Panc1 (cell line): ENCODE data around the gene PCDHA10. TPM values are rescaled to one million over a fixed set of nuclear protein-coding genes. Genes with fewer than 3 reads are reported as not detected.

Experiments used
- ATAC-seq: fragments of 200-7000 bp; cut with Tn5 transposase; 2 replicates; pipeline ENCODE4 v1.9.1; 2020; ENCODE audit warnings: mild to moderate bottlenecking, moderate library complexity
- BruUV-seq: library from RNA; stranded (reverse); fragments of 400-500 nt; replicated peaks from 2 replicates; lab custom pipeline; 2021; lab: Mats Ljungman, UMichigan
- CTCF ChIA-PET: fragments of 300-600 bp; sonication (Branson Sonifier 250); formaldehyde crosslinking; loops from one replicate; lab custom pipeline; 2022; ENCODE audit warnings: antibody characterized with exemption; lab: Charles Lee
- POLR2A ChIA-PET: fragments of 300-600 bp; sonication (Branson Sonifier 250); formaldehyde crosslinking; loops from one replicate; lab custom pipeline; 2022; ENCODE audit warnings: antibody characterized with exemption; lab: Charles Lee
- DNase-seq: peaks from one replicate; pipeline ENCODE4 v3.0.0-alpha.2; 2010; ENCODE audit warnings: low read depth, low spot score
- H3K27ac ChIP-seq: 2 replicates; pipeline ENCODE4 v1.5.1; 2011; ENCODE audit warnings: mild to moderate bottlenecking, low read length, inconsistent platforms
- H3K27me3 ChIP-seq: fragments of 200-500 bp; sonication (Bioruptor generic); 2 replicates; pipeline ENCODE4 v1.6.0; 2014; ENCODE audit warnings: low read length, inconsistent platforms; ENCODE audit not compliant: control insufficient read depth, insufficient read depth
- H3K36me3 ChIP-seq: fragments of 200-500 bp; sonication (Bioruptor generic); 2 replicates; pipeline ENCODE4 v1.5.1; 2014; ENCODE audit warnings: inconsistent platforms, mild to moderate bottlenecking, low read length, moderate library complexity; ENCODE audit not compliant: control insufficient read depth, insufficient read depth
- H3K4me1 ChIP-seq: 2 replicates; pipeline ENCODE4 v1.5.1; 2011; ENCODE audit warnings: inconsistent platforms, mild to moderate bottlenecking, low read length, moderate library complexity; ENCODE audit not compliant: control insufficient read depth, insufficient read depth
- H3K4me3 ChIP-seq, 2 experiments: 2 replicates each; pipeline ENCODE4 v1.5.1; 2011 to 2012; ENCODE audit warnings: low read depth in 2 of 2, low read length in 2 of 2, mild to moderate bottlenecking in 2 of 2, inconsistent platforms in 1 of 2, moderate library complexity in 1 of 2
- H3K9me3 ChIP-seq: fragments of 200-500 bp; sonication (Bioruptor generic); 2 replicates; pipeline ENCODE4 v1.5.1; 2014; ENCODE audit warnings: low read depth, mild to moderate bottlenecking, inconsistent platforms, low read length, moderate library complexity; ENCODE audit not compliant: control insufficient read depth, insufficient read depth
- POLR2AphosphoS5 ChIP-seq: IDR thresholded peaks from 2 replicates; pipeline ENCODE4 v1.6.1; 2012; ENCODE audit warnings: mild to moderate bottlenecking, low read depth, low read length, moderate library complexity
- SIN3A ChIP-seq: IDR thresholded peaks from 2 replicates; pipeline ENCODE4 v1.6.1; 2012; ENCODE audit warnings: low read depth, mild to moderate bottlenecking, low read length, moderate library complexity, borderline replicate concordance; ENCODE audit not compliant: insufficient read depth
- TCF7L2 ChIP-seq: IDR thresholded peaks from 2 replicates; pipeline ENCODE4 v1.6.1; 2011; ENCODE audit warnings: mild to moderate bottlenecking, low read depth, low read length, inconsistent platforms
- in situ Hi-C: cut with HindIII; loops from 2 replicates; pipeline ENCODE4 v1.10.0; 2016; ENCODE audit warnings: low sequenced_read_pairs, low pct_unique_long_range_greater_than_20kb
- intact Hi-C: fragments of 100-400 bp; cut with micrococcal nuclease; formaldehyde crosslinking; loops from one replicate; pipeline ENCODE4 v1.10.0; 2022; ENCODE audit not compliant: unreplicated experiment
- total RNA-seq: library from RNA; stranded (reverse); gene quantifications from one replicate; pipeline ENCODE4 v1.2.1, GENCODE V29; 2021; ENCODE audit not compliant: unreplicated experiment
- TF ChIP-seq, protein P1 (sequence below): fragments of 450-650 bp; IDR thresholded peaks from 2 replicates; pipeline ENCODE4 v1.5.1; 2017; ENCODE audit warnings: mild to moderate bottlenecking
- TF ChIP-seq, protein P2 (sequence below), 2 experiments: IDR thresholded peaks; 2 replicates each; pipeline ENCODE4 v1.6.1; 2011 to 2012; ENCODE audit warnings: low read depth in 2 of 2, control low read depth in 1 of 2, low read length in 1 of 2, mild to moderate bottlenecking in 1 of 2, moderate library complexity in 1 of 2; ENCODE audit not compliant: insufficient read depth in 1 of 2

The PCDHA10 gene
- total RNA-seq, 1 experiment from 2014 or later: 0.33 TPM

DNA sequence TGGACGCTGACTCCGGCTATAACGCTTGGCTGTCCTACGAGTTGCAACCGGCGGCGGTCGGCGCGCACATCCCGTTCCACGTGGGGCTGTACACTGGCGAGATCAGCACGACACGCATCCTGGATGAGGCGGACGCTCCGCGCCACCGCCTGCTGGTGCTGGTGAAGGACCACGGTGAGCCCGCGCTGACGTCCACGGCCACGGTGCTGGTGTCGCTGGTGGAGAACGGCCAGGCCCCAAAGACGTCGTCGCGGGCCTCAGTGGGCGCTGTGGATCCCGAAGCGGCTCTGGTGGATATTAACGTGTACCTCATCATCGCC lies 21.5 kb downstream of the PCDHA10 start:
- Histone ChIP-seq H3K4me1 (no peaks in the 10 kb centered on the region), H3K9me3 (no peaks in the 10 kb centered on the region; the same call in 1 of the 2 replicates), H3K27me3 (no peaks in the 10 kb centered on the region), H3K27ac (no peak overlapping the region), H3K36me3 (no peaks in the 10 kb centered on the region), H3K4me3 (no peak overlapping the region)
- in situ Hi-C loops (no loop called here), intact Hi-C loops (no loop called here)
- TF ChIP-seq TCF7L2 (no peak), POLR2AphosphoS5 (no peak), SIN3A (no peak)
- TF ChIP-seq, protein P1, sequence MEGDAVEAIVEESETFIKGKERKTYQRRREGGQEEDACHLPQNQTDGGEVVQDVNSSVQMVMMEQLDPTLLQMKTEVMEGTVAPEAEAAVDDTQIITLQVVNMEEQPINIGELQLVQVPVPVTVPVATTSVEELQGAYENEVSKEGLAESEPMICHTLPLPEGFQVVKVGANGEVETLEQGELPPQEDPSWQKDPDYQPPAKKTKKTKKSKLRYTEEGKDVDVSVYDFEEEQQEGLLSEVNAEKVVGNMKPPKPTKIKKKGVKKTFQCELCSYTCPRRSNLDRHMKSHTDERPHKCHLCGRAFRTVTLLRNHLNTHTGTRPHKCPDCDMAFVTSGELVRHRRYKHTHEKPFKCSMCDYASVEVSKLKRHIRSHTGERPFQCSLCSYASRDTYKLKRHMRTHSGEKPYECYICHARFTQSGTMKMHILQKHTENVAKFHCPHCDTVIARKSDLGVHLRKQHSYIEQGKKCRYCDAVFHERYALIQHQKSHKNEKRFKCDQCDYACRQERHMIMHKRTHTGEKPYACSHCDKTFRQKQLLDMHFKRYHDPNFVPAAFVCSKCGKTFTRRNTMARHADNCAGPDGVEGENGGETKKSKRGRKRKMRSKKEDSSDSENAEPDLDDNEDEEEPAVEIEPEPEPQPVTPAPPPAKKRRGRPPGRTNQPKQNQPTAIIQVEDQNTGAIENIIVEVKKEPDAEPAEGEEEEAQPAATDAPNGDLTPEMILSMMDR: no peak
- TF ChIP-seq, protein P2, sequence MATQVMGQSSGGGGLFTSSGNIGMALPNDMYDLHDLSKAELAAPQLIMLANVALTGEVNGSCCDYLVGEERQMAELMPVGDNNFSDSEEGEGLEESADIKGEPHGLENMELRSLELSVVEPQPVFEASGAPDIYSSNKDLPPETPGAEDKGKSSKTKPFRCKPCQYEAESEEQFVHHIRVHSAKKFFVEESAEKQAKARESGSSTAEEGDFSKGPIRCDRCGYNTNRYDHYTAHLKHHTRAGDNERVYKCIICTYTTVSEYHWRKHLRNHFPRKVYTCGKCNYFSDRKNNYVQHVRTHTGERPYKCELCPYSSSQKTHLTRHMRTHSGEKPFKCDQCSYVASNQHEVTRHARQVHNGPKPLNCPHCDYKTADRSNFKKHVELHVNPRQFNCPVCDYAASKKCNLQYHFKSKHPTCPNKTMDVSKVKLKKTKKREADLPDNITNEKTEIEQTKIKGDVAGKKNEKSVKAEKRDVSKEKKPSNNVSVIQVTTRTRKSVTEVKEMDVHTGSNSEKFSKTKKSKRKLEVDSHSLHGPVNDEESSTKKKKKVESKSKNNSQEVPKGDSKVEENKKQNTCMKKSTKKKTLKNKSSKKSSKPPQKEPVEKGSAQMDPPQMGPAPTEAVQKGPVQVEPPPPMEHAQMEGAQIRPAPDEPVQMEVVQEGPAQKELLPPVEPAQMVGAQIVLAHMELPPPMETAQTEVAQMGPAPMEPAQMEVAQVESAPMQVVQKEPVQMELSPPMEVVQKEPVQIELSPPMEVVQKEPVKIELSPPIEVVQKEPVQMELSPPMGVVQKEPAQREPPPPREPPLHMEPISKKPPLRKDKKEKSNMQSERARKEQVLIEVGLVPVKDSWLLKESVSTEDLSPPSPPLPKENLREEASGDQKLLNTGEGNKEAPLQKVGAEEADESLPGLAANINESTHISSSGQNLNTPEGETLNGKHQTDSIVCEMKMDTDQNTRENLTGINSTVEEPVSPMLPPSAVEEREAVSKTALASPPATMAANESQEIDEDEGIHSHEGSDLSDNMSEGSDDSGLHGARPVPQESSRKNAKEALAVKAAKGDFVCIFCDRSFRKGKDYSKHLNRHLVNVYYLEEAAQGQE (IDR thresholded peaks at IDR 0.05; ENCODE audit: insufficient read depth in 1 of 2, low read depth in 2 of 2, low read length in 1 of 2): no peak
- ATAC-seq (no peak), DNase-seq (no peak)
- ChIA-PET POLR2A (no interaction called here), CTCF (no interaction called here)
- no TSS peak for BruUV-seq

DNA sequence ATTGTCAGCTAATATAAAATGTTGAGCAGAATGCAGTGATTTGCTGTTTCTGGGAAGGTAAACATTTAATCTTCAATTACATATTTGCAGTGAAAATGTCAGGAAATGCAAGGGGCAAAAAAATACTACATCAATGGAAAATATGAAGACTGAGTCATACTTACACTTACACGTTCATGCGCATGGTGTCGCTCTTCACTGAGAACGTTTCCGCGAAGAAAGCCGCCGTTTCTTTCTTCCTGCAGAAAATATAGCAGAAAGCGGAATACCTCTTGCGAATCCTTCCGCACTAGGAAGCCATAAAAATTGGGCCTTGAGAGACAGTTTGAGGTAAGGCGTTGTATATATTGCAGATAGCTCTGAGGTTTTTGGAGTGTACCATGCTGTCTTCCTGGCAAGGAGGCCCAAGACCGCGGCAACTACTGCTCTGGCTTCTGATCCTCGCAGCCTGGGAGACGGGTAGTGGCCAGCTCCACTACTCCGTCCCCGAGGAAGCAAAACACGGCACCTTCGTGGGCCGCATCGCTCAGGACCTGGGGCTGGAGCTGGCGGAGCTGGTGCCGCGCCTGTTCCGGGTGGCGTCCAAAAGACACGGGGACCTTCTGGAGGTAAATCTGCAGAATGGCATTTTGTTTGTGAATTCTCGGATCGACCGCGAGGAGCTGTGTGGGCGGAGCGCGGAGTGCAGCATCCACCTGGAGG lies 26.3 kb downstream of the PCDHA10 start, which contains the start of gene PCDHA13:
Gene PCDHA13, plus strand, starts transcription at position 236 of the 702 bp plus-strand sequence. Its CDS starts 145 bp downstream, at position 381.
- Histone ChIP-seq H3K27me3 (no peaks in the 10 kb centered on the region), H3K4me1 (no peaks in the 10 kb centered on the region), H3K36me3 (no peaks in the 10 kb centered on the region; the same call in 1 of the 2 replicates), H3K27ac (no peak within 1 kb of the TSS), H3K4me3 (peak within 1 kb of the TSS; percentile 24 to 54), H3K9me3 (no peaks in the 10 kb centered on the region; the same call in 1 of the 2 replicates)
- POLR2A ChIA-PET: no interaction called here
- CTCF ChIA-PET: interaction anchor here (0.7 kb wide), 2 partner anchors 137 to 153 kb away, joined by 7 to 9 read pairs; no protein-coding TSS in a partner anchor
- intact Hi-C loops: loop anchor here (1.0 kb wide), 1 partner anchor 158 kb away; no protein-coding TSS in a partner anchor
- DNase-seq (no peak), ATAC-seq (peak; percentile 60)
- TF ChIP-seq, protein P2 (IDR thresholded peaks at IDR 0.05; ENCODE audit: insufficient read depth in 1 of 2, low read depth in 2 of 2, low read length in 1 of 2): no peak
- TF ChIP-seq TCF7L2 (no peak), POLR2AphosphoS5 (no peak), SIN3A (no peak)
- TF ChIP-seq, protein P1: no peak
- in situ Hi-C loops: no loop called here
- BruUV-seq: no TSS peak
